ENCODE data around the gene RAET1E. TPM values are rescaled to one million over a fixed set of nuclear protein-coding genes. Genes with fewer than 3 reads are reported as not detected.

Gene RAET1E
- total and polyA plus RNA-seq, 2 experiments from 2014 or later = not detected

GRCh38 chr6:149941583-149942460 is 43.9 kb upstream of the RAET1E start, which contains the start of gene ULBP2:
TSS of gene ULBP2 (plus strand) at chr6:149942014. CDS start at chr6:149942073, 59 bp downstream.
- peak; percentile 83 for DNase-seq (ENCODE audit: low spot score)
- peaks cover 89% of the 10 kb centered on the region for H3K27me3 Mint-ChIP-seq (ENCODE audit: insufficient read depth, low read depth, poor library complexity)
- H3K36me3 Mint-ChIP-seq (ENCODE audit: low read depth) = no peaks in the 10 kb centered on the region; the same call in 2 of the 3 replicates

More at GRCh38 chr6:149941583-149942460, 43.9 kb upstream of the RAET1E start, which contains the start of gene ULBP2:
- Histone ChIP-seq H3K79me2 (replicated peaks; ENCODE audit: insufficient read depth) (no peaks in the 10 kb centered on the region), H2AFZ (peak within 1 kb of the TSS; percentile 85), H3K9me2 (ENCODE audit: insufficient read depth) (no peaks in the 10 kb centered on the region), H4K20me1 (replicated peaks; ENCODE audit: insufficient read depth) (no peaks in the 10 kb centered on the region; the same call in 1 of the 2 replicates), H3K4me3 (peak within 1 kb of the TSS; percentile 70), H3K27ac (ENCODE audit: low read depth) (no peak within 1 kb of the TSS), H3K36me3 (ENCODE audit: insufficient read depth) (no peaks in the 10 kb centered on the region), H3K27me3 (ENCODE audit: insufficient read depth) (peaks cover 89% of the 10 kb centered on the region), H3K4me1 (ENCODE audit: insufficient read depth) (peaks cover 8% of the 10 kb centered on the region; the same call in 1 of the 2 replicates), H3F3A (replicated peaks; ENCODE audit: low read depth) (no peaks in the 10 kb centered on the region), H3K4me2 (peak within 1 kb of the TSS; percentile 91)
- H3K27ac Mint-ChIP-seq = no peak within 1 kb of the TSS
- peaks cover 11% of the 10 kb centered on the region for H3K4me1 Mint-ChIP-seq
- peak; percentile 56 for ATAC-seq
- H3K4me3 Mint-ChIP-seq = peak within 1 kb of the TSS; percentile 84
- peaks cover 2% of the 10 kb centered on the region for H3K9me3 Mint-ChIP-seq
- no peak for TF ChIP-seq ZNF462 (CRISPR knock-in tag; IDR thresholded peaks at IDR 0.05)
- TF ChIP-seq EZH2phosphoT487 (IDR thresholded peaks at IDR 0.05; ENCODE audit: unreplicated experiment) = peak; percentile 78
- no peak for TF ChIP-seq POLR2AphosphoS5 (IDR thresholded peaks at IDR 0.05; ENCODE audit: low read depth)
- TF ChIP-seq EZH2 (IDR thresholded peaks at IDR 0.05; ENCODE audit: low read depth, unreplicated experiment) = peak; percentile 90
- peak; percentile 75; the same call in 1 of the 2 replicates for TF ChIP-seq CREB1 (CRISPR knock-in tag; IDR thresholded peaks at IDR 0.05; ENCODE audit: low read depth)
- no peak for TF ChIP-seq ETS1 (IDR thresholded peaks at IDR 0.05)
